ENCODE data around the gene UBTF.

The UBTF gene, protein sequence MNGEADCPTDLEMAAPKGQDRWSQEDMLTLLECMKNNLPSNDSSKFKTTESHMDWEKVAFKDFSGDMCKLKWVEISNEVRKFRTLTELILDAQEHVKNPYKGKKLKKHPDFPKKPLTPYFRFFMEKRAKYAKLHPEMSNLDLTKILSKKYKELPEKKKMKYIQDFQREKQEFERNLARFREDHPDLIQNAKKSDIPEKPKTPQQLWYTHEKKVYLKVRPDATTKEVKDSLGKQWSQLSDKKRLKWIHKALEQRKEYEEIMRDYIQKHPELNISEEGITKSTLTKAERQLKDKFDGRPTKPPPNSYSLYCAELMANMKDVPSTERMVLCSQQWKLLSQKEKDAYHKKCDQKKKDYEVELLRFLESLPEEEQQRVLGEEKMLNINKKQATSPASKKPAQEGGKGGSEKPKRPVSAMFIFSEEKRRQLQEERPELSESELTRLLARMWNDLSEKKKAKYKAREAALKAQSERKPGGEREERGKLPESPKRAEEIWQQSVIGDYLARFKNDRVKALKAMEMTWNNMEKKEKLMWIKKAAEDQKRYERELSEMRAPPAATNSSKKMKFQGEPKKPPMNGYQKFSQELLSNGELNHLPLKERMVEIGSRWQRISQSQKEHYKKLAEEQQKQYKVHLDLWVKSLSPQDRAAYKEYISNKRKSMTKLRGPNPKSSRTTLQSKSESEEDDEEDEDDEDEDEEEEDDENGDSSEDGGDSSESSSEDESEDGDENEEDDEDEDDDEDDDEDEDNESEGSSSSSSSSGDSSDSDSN

GRCh38 chr17:44219616-44220212 is at the start of gene UBTF:
Gene UBTF, minus strand, starts transcription at chr17:44219675. Its CDS starts 1,446 bp downstream, at chr17:44218229.
- DNase-seq (ENCODE audit: low read depth in 3 of 3) = peak in 2 of 3 experiments; percentile 51 to 60

DNA sequence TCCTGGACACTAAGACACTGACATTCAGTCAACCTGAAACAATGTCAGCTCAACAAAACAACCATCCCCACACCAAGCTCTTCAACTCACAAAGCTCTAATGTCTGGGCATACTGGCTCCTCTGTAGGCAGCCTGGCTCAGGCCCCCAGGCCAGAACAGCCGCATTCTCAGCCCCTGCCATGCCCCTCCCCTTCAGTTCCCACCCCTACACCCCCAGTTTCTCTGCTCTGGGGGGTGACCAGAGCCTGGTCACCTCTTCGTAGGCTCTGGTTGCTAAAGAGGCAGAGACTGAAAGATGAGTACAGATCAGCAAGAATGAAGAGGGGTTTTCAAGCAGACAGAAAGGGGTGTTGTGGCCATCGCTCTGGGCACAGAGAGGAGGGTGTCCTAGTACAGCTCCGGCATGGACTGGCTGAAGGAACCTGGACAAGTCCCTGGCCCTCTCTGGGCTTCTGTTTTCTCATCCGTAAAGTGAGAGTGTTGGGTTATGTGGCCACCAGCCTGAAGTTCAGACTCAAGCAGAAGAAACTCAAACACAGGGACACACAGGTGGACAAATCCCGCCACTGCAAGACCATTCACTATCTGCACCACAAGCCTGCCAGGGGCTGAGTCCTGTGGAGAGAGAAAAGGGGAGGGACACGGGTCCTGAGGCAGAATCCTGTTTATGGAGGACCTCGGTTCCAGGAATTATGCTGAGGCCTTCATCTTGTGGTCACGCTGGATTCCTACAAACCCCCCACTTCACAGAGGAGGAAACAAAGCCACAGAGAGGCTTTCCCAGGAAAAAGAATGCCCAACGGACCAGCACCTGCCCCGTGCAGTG is 49.4 kb upstream of the UBTF start:
- DNase-seq (ENCODE audit: low read depth in 3 of 3) = no peak

DNA sequence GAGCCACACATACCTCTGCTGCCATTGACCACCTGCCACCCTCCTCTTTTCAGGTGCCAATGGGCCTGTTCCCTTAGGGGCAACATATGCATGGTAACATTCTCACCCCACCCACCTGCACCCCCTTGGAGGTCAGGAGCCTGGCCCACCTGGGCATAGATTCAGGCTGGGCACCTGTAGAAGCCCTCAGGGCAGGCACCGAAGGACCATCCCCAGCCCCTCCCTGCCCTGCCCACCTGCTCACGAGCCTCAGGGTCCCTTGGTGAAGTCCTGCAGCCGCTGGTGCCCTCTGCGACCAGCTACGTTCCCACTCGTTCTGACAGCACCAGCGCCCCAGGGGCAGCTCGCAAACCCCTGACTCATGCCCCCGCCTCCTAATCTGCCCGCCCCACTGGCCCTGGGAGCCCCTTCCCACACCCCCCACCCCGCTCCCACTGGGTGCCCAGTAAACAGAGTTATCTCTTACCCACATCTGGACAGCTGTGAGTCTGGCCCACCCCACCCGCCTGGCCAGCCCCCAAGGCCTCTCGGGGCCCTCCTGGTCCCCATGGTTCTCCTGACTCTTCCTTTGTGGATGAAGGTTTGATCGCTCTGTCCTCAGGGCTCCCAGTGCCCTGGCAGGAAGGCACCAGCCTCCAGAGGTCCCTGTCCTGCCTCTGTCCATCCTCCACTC is 48.5 kb upstream of the UBTF start, which contains the start of gene SLC4A1:
SLC4A1 (minus strand) TSS at position 318 of the 673 bp plus-strand sequence. CDS start 5,269 bp downstream, outside the sequence.
- DNase-seq (ENCODE audit: low read depth in 3 of 3) = no peak

GRCh38 chr17:44267165-44267455 is 47.6 kb upstream of the UBTF start:
- DNase-seq (ENCODE audit: low read depth in 3 of 3) = no peak

DNA sequence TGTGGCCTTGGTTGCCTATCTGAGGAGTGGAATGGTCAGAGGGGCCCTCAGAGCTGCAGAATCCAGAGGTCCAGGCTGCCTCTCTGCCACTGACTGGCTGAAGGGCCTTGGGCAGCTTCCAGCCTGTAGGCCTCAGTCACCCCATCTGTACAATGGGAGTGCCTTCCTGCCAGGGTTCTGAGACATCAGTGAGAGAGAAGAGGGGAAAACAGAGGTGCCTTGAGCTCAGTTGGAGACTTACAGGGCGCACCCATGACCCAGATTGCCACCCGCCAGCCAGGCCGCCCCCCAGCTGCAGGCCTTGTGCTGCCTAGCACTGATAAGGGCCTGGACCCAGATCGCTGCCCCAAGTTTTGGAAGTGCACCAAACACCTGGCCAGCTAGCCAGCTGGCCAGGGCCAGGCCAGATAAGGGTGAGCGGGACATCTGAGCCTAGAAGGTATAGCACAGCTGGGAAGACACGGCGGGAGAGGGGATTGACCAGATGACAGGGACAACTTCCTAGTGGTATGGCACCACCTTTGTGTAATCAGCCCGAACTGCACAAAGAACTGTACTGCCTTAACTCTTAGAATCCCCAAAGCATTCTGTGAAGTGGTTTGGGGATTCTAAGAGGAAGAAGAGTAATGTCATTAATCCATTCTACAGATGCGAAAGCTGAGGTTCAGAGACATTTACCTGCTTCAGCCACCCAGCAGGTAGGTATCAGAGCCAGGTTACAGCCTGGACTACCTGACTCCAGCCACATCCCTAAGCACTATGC is 47.1 kb upstream of the UBTF start:
- no peak for DNase-seq (ENCODE audit: low read depth in 3 of 3)

GRCh38 chr17:44263345-44263902 is 43.9 kb upstream of the UBTF start:
- no peak for DNase-seq (ENCODE audit: low read depth in 3 of 3)

DNA sequence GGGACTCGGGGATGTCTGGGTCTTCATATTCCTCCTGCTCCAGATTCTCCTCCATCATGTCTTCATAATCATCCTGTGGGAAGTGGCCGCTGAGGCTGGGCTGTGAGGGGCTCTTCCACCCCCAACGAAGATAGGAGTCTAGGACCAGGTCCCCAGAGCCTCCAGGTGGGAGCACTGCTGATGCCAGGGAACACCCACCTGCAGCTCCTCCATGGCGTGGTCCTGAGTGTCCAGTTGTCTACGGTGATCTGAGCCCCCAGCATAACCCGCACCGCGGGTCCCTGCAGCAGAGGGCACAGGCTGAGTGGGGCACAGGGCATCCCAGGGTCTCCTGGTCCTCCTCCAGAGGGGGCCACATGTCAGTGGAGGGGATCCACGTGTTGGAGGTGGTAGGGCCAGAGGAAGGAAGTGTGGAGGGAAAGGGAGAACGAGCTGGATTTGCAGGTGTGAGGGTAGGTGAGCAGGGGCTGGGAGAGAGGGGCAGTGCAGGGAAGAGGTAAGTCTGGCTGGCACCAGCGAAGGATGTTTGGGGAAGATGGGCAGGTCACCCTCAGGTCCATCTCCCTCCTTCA is 43.3 kb upstream of the UBTF start:
- DNase-seq (ENCODE audit: low read depth in 3 of 3) = no peak

- no peak for DNase-seq (ENCODE audit: low read depth in 3 of 3)
Observed at GRCh38 chr17:44260296-44260695, 40.8 kb upstream of the UBTF start.

DNA sequence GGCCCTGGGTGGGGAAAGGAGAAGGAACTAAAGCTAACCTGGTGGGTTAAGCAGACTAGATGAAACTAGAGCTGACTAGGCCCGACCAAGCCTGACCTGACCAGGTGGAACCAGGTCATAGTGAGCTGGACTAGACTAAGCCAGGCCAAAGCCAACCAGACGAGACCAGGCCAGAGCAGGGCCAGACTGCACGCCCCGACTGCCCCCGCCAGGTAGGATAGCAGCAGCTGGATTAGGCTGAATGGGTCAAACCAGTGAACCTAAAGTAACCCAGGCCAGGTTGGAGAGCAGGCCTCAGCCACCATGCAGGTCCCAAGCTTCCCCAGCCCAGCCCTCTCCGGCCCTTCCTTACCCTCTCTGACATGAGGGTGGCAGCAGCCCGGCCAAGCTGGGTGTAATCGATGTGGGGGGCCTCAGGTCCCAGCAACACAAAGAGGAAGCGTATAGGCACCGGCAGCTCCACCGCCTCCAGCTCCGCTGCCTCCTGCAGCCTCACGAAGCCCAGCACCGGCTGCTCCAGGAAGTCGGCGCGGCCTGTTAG is 39.4 kb upstream of the UBTF start:
- DNase-seq (ENCODE audit: low read depth in 3 of 3) = no peak

DNA sequence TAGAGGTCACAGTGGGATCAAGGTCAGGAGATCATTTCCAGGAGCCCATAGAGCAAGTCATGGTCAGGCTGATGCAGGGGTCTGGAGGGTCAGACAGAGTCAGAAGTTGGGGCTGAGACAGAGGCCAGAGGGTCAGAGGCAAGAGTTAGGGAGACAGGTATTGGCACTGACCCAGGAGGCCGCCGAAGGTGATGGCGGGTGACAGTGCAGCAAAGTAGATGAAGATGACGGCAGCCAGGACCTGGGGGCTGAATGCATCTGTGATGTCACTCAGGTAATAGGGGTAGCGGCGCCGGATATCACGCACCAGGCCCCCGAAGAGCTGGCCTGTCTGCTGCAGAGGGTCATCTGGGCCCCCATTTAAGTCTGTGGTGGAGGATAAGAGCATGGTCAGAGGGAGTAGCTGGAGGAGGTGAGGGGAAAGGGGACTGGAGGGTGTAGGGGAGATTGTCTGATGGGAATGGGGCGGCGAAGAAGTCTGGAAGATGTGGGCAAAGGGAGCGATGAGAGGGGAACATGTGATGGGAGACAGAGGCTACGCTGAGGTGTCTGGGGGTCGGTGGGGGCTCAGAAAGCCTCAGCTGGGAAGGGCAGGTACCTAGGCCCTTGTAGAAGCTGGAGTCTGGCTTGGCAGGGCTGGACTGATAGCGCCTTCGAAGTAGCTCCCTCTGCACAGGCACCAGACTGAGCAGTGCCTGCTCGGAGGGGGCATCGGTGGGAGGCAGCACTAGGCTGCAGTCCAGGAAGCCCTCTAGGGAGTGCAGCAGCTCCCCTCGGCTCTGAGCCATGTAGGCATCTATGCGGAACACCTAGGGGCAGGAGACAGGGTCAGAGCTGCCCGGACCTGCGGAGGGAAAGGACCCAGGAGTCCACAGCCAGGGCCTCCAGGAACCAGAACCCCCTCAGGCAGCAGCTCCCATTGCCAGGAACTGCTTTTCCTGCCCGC is 38.6 kb upstream of the UBTF start:
- DNase-seq (ENCODE audit: low read depth in 3 of 3) = no peak

DNA sequence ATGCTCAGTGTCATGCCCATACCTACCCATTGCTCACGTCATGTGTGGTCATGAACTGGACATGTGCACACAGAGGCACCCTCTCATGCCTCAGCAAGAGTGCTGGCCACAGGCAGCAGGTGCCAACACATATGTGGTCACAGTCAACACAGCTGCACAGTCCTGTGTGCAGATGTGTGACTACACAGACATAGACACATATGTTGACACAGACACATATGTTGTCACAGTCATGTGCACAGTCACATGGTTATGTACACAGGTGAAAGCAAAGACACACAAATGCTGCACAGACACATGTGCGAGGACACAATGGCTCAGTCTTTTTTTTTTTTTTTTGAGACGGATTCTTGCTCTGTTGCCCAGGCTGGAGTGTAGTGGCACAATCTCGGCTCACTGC is 37.2 kb upstream of the UBTF start:
- DNase-seq (ENCODE audit: low read depth in 3 of 3) = no peak

DNA sequence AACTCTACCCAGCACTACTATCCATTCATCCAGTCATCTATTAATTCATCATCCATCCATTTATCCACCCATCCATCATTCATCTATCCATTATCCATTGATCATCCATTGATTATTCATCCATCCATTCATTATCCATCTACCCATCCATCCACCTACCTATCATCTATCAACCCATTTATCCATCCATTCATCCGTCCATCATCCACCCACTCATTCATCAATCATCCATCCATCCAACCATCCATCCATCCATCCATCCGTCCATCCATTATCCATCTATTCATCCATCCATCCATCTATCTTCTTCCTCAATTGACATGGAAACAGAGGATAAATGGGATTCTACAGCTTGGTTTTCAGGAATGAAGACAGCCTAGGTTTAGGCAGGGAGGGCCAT is 36.4 kb upstream of the UBTF start:
- no peak for DNase-seq (ENCODE audit: low read depth in 3 of 3)

DNA sequence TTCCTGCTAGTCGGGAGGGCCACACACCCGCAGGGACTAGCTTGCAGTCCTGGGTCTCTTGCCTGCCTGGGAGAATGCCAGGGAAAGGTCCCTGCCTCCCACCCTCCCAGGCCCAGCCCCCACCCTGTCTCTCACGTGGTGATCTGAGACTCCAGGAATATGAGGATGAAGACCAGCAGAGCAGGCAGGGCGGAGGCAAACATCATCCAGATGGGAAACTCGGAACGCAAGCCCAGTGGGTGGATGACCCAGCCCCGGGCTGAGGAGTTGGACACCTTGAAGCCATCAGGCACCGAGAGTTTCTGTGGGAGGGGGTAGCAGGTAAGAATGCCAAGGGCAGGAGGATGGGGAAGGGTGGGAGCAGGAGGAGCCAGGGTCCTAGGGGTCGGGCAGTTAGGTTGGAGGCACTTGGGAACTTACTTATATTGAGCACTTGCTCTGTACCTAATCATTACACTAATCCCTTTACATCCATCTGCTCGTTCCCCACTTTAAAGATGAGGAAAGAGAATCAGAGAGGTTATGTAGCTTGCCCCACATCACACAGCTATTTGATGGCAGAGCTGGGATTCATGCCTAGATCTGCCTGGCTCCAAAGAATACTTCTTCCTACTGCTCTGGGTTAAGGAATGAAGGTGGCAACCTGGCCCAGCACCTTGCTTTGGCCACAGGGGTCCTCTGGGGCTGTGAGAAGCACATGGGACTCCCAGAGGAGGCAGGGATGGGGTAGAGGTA is 35.1 kb upstream of the UBTF start:
- no peak for DNase-seq (ENCODE audit: low read depth in 3 of 3)

- no peak for DNase-seq (ENCODE audit: low read depth in 3 of 3)
Observed at GRCh38 chr17:44253006-44253405, 33.5 kb upstream of the UBTF start.

- DNase-seq (ENCODE audit: low read depth in 3 of 3) = no peak
Observed at GRCh38 chr17:44251062-44251461, 31.6 kb upstream of the UBTF start.

GRCh38 chr17:44249501-44250246 is 30.2 kb upstream of the UBTF start:
- no peak for DNase-seq (ENCODE audit: low read depth in 3 of 3)
